Neural progenitor cell (in vitro differentiated cells): ENCODE results near the gene PHKA2. TPM values are rescaled to one million over a fixed set of nuclear protein-coding genes. Genes with fewer than 3 reads are reported as not detected.

Experiments
- DNase-seq: peaks from one replicate; pipeline ENCODE4 v3.0.0-alpha.2; 2016; ENCODE audit warnings: low spot score
- H2AFZ ChIP-seq: fragments of 200-600 bp; sonication (generic); replicated peaks from 2 replicates; pipeline ENCODE4 v1.6.1; 2016; ENCODE audit warnings: antibody characterized with exemption
- H3F3A ChIP-seq: fragments of 200-600 bp; sonication (generic); 2 replicates; pipeline ENCODE4 v1.6.1; 2016; ENCODE audit warnings: antibody characterized with exemption, low read depth
- H3K27ac ChIP-seq: fragments of 200-600 bp; sonication (generic); 2 replicates; pipeline ENCODE4 v1.5.1; 2016; ENCODE audit warnings: mild to moderate bottlenecking
- H3K27me3 ChIP-seq: fragments of 200-600 bp; sonication (generic); 2 replicates; pipeline ENCODE4 v1.6.1; 2016; ENCODE audit warnings: mild to moderate bottlenecking, moderate library complexity
- H3K36me3 ChIP-seq: fragments of 200-600 bp; sonication (generic); 2 replicates; pipeline ENCODE4 v1.5.1; 2016
- H3K4me1 ChIP-seq: fragments of 200-600 bp; sonication (generic); 2 replicates; pipeline ENCODE4 v1.6.1; 2016; ENCODE audit warnings: mixed run types
- H3K4me2 ChIP-seq: fragments of 200-600 bp; sonication (generic); 2 replicates; pipeline ENCODE4 v1.6.1; 2016
- H3K4me3 ChIP-seq: fragments of 200-600 bp; sonication (generic); 2 replicates; pipeline ENCODE4 v1.5.1; 2016
- H3K79me2 ChIP-seq: fragments of 200-600 bp; sonication (generic); 2 replicates; pipeline ENCODE4 v1.6.1; 2016; ENCODE audit warnings: low read depth
- H3K9ac ChIP-seq: fragments of 200-600 bp; sonication (generic); 2 replicates; pipeline ENCODE4 v1.6.1; 2016
- H3K9me3 ChIP-seq: fragments of 200-600 bp; sonication (generic); 2 replicates; pipeline ENCODE4 v1.5.1; 2016; ENCODE audit warnings: low read depth
- H4K20me1 ChIP-seq: fragments of 200-600 bp; sonication (generic); 2 replicates; pipeline ENCODE4 v1.6.1; 2016; ENCODE audit warnings: low read depth
- H3K27ac Mint-ChIP-seq: 3 replicates; pipeline ENCODE4 v1.8.0; 2021; ENCODE audit warnings: mixed read lengths
- H3K27me3 Mint-ChIP-seq: 2 replicates; pipeline ENCODE4 v1.8.0; 2022; ENCODE audit warnings: low read depth, mild to moderate bottlenecking, inconsistent platforms, moderate library complexity, mixed read lengths; ENCODE audit not compliant: insufficient read depth
- H3K36me3 Mint-ChIP-seq: 3 replicates; pipeline ENCODE4 v1.8.0; 2021; ENCODE audit warnings: mixed read lengths
- H3K4me1 Mint-ChIP-seq: 3 replicates; pipeline ENCODE4 v1.8.0; 2021; ENCODE audit warnings: mixed read lengths
- H3K4me3 Mint-ChIP-seq: 3 replicates; pipeline ENCODE4 v1.8.0; 2021; ENCODE audit warnings: mild to moderate bottlenecking, moderate library complexity, mixed read lengths
- H3K9me3 Mint-ChIP-seq: 3 replicates; pipeline ENCODE4 v1.8.0; 2020; ENCODE audit warnings: mixed read lengths
- EZH2 ChIP-seq: fragments of 200-600 bp; sonication (generic); IDR thresholded peaks from 2 replicates; pipeline ENCODE4 v1.6.1; 2017; ENCODE audit warnings: antibody characterized with exemption, mild to moderate bottlenecking, moderate library complexity
- EZH2phosphoT487 ChIP-seq: fragments of 200-600 bp; sonication (generic); IDR thresholded peaks from 2 replicates; pipeline ENCODE4 v1.6.1; 2017; ENCODE audit warnings: antibody characterized with exemption
- total RNA-seq: library from RNA; depleted of rRNA; stranded (reverse); fragments of >200 nt; gene quantifications from 2 replicates; pipeline ENCODE4 v1.2.3, GENCODE V29; 2015; ENCODE audit warnings: low replicate concordance
- TF ChIP-seq, protein P1 (sequence below): fragments of 200-600 bp; sonication (generic); IDR thresholded peaks from 2 replicates; pipeline ENCODE4 v1.5.1; 2017; ENCODE audit warnings: antibody characterized with exemption, mild to moderate bottlenecking

The PHKA2 gene
- total RNA-seq, 1 donor from 2014 or later: 18.2 TPM

DNA sequence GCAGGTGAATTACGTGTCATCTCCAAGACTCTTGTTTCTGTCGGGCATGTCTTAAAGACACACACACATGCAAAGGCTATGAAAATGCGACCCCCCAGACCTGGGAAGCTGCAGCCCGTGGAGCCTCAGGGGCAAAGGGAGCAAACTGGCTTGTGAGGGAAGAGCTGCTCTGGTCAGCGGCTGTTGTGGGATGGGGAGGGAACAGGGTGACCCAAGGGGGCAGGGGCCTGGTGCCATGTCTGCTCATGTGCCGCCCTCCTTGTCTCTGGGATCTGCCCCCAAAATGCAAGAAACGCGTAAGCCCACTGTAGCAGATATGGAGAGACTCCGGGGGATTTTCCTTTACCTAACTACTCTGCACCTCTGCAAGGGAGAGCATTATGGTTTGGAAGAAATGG lies 92.4 kb downstream of the PHKA2 start:
- Histone ChIP-seq H3F3A (no peaks in the 10 kb centered on the region), H3K9me3 (no peaks in the 10 kb centered on the region), H2AFZ (no peak overlapping the region), H3K9ac (no peak overlapping the region), H3K4me3 (no peak overlapping the region), H3K36me3 (no peaks in the 10 kb centered on the region), H4K20me1 (no peaks in the 10 kb centered on the region), H3K79me2 (no peaks in the 10 kb centered on the region), H3K27me3 (peaks cover 9% of the 10 kb centered on the region), H3K27ac (no peak overlapping the region), H3K4me2 (no peak overlapping the region), H3K4me1 (no peaks in the 10 kb centered on the region)
- Mint-ChIP-seq H3K27me3 (peaks cover 12% of the 10 kb centered on the region), H3K4me1 (peaks cover 7% of the 10 kb centered on the region), H3K27ac (no peak overlapping the region), H3K36me3 (no peaks in the 10 kb centered on the region), H3K9me3 (peaks cover 11% of the 10 kb centered on the region), H3K4me3 (no peak overlapping the region)
- TF ChIP-seq, protein P1, sequence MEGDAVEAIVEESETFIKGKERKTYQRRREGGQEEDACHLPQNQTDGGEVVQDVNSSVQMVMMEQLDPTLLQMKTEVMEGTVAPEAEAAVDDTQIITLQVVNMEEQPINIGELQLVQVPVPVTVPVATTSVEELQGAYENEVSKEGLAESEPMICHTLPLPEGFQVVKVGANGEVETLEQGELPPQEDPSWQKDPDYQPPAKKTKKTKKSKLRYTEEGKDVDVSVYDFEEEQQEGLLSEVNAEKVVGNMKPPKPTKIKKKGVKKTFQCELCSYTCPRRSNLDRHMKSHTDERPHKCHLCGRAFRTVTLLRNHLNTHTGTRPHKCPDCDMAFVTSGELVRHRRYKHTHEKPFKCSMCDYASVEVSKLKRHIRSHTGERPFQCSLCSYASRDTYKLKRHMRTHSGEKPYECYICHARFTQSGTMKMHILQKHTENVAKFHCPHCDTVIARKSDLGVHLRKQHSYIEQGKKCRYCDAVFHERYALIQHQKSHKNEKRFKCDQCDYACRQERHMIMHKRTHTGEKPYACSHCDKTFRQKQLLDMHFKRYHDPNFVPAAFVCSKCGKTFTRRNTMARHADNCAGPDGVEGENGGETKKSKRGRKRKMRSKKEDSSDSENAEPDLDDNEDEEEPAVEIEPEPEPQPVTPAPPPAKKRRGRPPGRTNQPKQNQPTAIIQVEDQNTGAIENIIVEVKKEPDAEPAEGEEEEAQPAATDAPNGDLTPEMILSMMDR: no peak
- TF ChIP-seq EZH2phosphoT487 (no peak), EZH2 (no peak)
- no peak for DNase-seq

DNA sequence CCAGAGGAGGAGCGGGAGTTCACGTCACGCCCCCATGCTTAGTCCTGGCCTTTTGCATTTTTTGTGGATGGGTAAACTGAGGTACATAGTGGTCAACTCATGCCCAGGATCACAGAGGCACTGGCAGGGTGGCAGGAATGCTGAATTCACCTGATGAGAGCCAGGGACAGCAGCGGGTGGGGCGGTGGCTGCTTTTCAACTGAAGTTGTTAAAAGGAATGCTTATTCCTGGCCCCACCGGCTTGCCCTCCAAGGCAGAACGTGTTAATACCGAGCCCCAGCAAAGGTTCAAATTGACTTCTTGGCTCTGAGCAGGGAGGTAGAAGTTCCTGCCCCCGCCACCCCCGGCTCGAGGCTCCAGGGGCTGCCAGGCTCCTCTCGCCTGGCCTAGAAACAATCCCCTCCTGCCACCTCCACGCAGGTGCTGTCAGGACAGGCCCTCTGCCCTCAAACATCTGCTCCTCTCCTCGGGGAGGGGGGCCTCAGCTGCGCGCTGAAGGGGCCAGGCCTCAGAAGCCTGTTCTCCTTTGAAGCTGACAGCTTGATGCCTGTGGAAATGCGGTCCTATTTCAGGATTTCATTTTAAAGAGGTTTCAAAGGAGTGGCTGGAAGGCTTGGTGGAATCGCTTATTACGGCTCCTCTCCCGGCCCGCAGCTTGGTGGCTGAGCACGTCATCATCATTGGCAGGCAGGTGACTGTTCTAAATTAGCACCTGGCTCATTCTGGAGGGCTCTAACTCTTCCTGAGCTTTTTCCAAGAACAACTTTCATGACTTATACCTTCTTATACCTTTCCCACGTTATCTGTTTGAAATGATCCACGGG lies 93.0 kb downstream of the PHKA2 start:
- H3K27ac ChIP-seq: no peak overlapping the region
- Mint-ChIP-seq H3K27me3 (peaks cover 15% of the 10 kb centered on the region), H3K4me1 (peaks cover 12% of the 10 kb centered on the region), H3K27ac (no peak overlapping the region), H3K4me3 (no peak overlapping the region), H3K36me3 (no peaks in the 10 kb centered on the region), H3K9me3 (peaks cover 11% of the 10 kb centered on the region)
- DNase-seq: no peak
- no peaks in the 10 kb centered on the region for H3F3A ChIP-seq
- TF ChIP-seq, protein P1: no peak
- TF ChIP-seq EZH2phosphoT487: no peak
- no peak overlapping the region for H3K4me2 ChIP-seq
- H3K79me2 ChIP-seq: no peaks in the 10 kb centered on the region
- no peaks in the 10 kb centered on the region for H3K4me1 ChIP-seq
- H4K20me1 ChIP-seq: no peaks in the 10 kb centered on the region
- no peaks in the 10 kb centered on the region for H3K9me3 ChIP-seq
- no peaks in the 10 kb centered on the region for H3K36me3 ChIP-seq
- no peak overlapping the region for H2AFZ ChIP-seq
- H3K4me3 ChIP-seq: no peak overlapping the region
- peaks cover 13% of the 10 kb centered on the region for H3K27me3 ChIP-seq
- H3K9ac ChIP-seq: no peak overlapping the region

DNA sequence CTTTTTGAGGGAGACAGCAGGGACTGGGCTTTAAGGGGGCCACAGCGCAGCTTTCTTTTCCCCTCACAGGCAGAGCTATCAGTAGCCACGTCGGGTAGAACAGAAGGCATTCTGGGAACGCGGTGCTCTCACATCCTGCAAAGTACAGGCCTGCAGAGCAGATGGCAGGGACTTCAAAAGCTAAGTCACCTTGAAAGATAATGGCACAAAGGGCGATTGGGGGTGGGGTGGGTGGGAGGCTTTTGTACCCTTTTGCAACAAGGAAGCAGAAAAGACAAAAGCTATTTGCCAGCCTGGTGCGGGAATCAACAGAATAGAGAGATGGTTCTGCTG lies 93.9 kb downstream of the PHKA2 start:
- TF ChIP-seq, protein P1: no peak
- TF ChIP-seq EZH2phosphoT487: no peak
- Histone ChIP-seq H3K36me3 (no peaks in the 10 kb centered on the region), H2AFZ (no peak overlapping the region), H4K20me1 (no peaks in the 10 kb centered on the region), H3K9me3 (no peaks in the 10 kb centered on the region), H3F3A (no peaks in the 10 kb centered on the region), H3K27me3 (peaks cover 17% of the 10 kb centered on the region), H3K4me1 (no peaks in the 10 kb centered on the region), H3K4me3 (no peak overlapping the region), H3K9ac (no peak overlapping the region), H3K4me2 (no peak overlapping the region), H3K27ac (no peak overlapping the region), H3K79me2 (no peaks in the 10 kb centered on the region)
- Mint-ChIP-seq H3K4me3 (no peak overlapping the region), H3K4me1 (peaks cover 12% of the 10 kb centered on the region), H3K9me3 (peaks cover 16% of the 10 kb centered on the region), H3K36me3 (no peaks in the 10 kb centered on the region), H3K27ac (no peak overlapping the region), H3K27me3 (peaks cover 15% of the 10 kb centered on the region)
- no peak for DNase-seq
